ENCODE measurements around the gene SMARCB1.

The SMARCB1 gene

GRCh38 chr22:23804781-23805291 lies 18.1 kb downstream of the SMARCB1 start:
- DNase-seq = no peak

DNA sequence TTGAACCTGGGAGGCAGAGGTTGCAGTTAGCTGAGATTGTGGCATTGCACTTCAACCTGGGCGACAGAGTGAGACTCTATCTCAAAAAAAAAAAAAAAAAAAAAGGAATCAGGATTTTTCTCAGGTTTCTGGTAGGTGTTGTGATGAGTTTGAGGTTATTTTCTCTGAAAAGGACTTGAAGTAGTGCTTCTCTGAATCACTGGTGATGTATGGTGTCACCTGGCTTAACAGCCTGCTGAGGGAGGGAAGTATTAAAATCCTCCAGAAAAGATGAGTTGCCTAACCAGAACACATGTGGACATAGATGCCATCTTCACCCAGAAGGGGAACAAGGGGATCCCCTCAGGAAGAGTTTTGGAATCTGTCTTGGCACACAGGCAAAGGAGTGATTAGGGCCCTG lies 20.1 kb downstream of the SMARCB1 start:
- DNase-seq = no peak

- DNase-seq = no peak
Measured at GRCh38 chr22:23812378-23812777, 25.6 kb downstream of the SMARCB1 start.

- DNase-seq = no peak
Measured at GRCh38 chr22:23815541-23816155, 28.9 kb downstream of the SMARCB1 start.

GRCh38 chr22:23816156-23816976 lies 29.6 kb downstream of the SMARCB1 start:
- DNase-seq = no peak

GRCh38 chr22:23817146-23817545 lies 30.4 kb downstream of the SMARCB1 start:
- DNase-seq = no peak

GRCh38 chr22:23818541-23818940 lies 31.8 kb downstream of the SMARCB1 start:
- DNase-seq = no peak

GRCh38 chr22:23820748-23821211 lies 34.0 kb downstream of the SMARCB1 start:
- no peak for DNase-seq

- no peak for DNase-seq
Measured at GRCh38 chr22:23822101-23822671, 35.4 kb downstream of the SMARCB1 start.

- no peak for DNase-seq
Measured at GRCh38 chr22:23823331-23823791, 36.6 kb downstream of the SMARCB1 start.

- DNase-seq = no peak
Measured at GRCh38 chr22:23824476-23825245, 37.9 kb downstream of the SMARCB1 start.

DNA sequence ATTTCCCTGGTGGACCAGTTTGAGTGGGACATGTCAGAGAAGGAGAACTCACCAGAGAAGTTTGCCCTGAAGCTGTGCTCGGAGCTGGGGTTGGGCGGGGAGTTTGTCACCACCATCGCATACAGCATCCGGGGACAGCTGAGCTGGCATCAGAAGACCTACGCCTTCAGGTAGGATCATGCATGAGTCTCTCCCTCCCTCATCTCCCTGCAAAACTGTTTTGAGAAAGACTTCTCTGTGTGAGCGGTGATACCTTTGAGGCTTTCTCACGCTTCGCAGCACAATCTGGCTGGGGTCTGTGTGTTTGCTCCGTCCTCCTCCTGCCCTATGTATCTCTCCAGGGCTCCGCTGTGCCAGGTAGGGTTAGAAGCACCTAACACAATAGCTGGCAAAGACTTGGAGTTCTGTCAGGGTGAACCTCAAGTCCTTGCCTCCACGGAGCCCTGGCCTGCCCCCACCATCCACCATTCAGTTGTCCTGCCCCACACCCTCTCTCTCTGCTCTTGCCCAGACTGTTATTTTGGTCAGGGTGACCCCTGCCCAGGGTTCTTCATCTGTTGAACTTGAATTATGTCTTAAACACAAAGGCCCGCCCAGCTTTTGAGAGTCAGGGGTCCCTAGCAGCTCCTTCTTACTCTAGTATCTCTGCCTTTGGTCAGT lies 38.6 kb downstream of the SMARCB1 start:
- DNase-seq = no peak

- no peak for DNase-seq
Measured at GRCh38 chr22:23826510-23827350, 40.0 kb downstream of the SMARCB1 start.

DNA sequence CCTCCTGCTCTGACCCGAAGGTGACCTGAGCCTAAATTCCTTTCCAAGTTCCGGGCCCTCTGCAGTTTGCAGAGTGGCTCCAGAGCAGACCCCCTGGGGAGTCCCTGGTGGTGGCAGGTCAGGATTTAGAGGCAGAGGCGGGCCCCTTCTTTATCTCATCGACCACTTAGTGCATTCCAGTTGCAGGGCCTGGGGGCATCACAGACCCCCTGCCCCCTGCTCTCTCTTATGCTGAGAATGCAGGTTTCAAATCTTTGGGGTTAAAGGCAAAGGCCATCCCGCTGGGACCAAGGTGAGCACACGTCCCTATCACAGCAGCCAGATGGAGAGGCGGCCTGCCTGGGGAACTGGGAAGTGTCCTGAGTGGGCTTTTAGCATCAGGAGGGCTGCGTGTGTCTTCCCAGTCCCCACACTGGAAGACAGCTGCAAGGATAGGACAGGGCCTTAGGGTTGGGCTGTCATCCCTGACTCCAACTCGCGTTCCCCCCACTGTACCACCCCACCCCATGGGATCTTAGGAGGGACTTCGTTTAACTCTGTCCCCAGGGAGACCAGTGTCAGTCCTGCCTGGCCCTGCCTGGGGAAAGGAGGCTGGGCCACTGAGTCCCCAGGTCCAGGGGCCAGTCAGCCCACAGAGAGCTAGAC lies 40.7 kb downstream of the SMARCB1 start:
- DNase-seq = no peak

DNA sequence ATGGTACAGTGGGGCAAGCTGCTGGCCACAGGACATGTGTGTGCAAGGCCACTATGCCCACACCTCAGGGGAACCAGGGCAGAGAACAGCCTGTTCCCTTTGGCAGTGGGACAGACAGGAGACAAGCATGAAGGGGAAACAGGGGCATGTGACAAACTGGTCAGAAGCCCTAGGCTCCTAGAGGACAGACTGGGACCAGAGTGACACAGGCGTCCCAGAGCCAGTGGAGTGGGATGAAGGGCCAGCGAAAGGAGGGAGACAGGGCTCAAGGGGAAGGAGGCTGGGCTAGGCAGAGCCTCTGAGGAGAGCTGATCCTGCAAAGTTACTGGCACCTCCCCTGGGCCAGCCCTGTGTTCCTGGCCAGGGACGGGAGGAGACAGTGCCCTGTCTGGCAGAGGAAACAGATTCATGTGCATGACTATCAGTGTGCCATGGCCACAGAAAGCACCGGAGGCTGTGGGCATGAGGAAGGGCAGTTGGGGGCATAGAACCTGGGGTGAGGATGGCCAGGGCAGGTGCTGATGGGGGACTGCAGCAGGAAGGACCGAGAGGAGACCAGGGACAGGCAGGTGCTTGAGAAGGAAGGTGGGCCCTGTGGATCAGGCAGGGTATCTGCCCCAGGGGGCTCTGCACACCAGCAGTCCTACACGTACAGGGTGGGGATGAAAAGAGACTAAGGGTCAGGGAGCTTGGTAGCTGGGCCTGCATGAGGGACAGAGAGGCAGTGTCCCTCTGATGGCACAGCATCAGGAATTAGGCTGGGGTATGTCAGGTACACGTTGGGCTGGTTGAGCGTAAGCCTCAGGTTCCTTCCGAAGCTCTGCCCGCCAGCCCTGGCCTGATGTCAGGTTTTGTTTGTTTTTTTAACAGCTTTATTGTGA lies 42.3 kb downstream of the SMARCB1 start:
- no peak for DNase-seq

DNA sequence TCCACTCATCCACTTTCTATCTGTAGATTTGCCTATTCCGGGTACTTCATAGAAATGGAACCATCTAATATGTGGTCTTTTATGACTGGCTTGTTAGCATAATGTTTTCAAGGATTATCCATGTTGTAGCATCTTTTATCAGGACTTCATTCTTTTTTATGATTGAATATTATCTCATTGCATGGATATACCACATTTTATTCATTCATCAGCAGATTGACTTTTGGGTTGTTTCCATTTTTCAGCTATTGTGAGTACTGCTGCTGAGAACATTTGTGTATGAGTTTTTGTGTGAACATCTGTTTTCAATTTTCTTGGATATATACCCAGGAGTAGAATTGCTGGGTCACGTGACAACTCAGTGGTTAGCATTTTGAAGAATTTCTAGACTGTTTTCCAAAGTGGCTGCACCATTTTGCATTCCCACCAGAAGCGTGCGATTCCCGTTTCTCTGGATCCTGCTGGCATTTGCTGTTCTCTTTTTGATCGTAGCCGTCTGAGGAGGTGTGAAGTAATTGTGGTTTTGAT lies 43.1 kb downstream of the SMARCB1 start:
- DNase-seq = no peak

- DNase-seq = no peak
Measured at GRCh38 chr22:23831261-23831660, 44.5 kb downstream of the SMARCB1 start.

DNA sequence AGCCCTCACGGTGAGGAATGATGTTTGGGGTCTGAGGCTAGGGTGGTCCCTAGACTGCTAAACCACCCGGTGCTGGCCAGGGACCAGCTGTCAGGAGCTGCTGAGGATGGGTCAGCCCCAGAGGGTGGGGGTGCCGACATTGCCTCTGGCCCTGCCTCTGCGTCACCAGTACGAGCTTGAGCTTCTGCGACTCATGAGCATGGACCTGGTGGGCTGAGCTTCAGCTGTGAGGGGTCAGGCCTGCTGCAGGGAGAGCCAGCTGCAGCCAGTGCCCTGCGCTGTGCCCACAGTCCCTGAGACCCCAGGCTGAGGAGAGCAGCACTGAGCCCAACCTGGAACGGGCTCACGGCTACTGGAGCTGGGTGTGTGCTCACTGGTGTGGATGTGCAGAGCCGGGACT lies 45.0 kb downstream of the SMARCB1 start:
- DNase-seq = no peak

- no peak for DNase-seq
Measured at GRCh38 chr22:23832226-23833016, 45.7 kb downstream of the SMARCB1 start.
